GM12878 (cell line): ENCODE results near the gene GRIN2D. TPM values are rescaled to one million over a fixed set of nuclear protein-coding genes. Genes with fewer than 3 reads are reported as not detected.

Experiments
- ATAC-seq: fragments of 200-7000 bp; cut with Tn5 transposase; 3 replicates; pipeline ENCODE4 v1.9.1; 2020; ENCODE audit warnings: mild to moderate bottlenecking, moderate library complexity
- BruUV-seq: library from RNA; stranded (reverse); fragments of 400-500 nt; replicated peaks from 2 replicates; lab custom pipeline; 2021; lab: Mats Ljungman, UMichigan
- CTCF ChIA-PET: fragments of 300-600 bp; sonication (Branson Sonifier 250); formaldehyde crosslinking; extraction: SDS; loops from one replicate; lab custom pipeline; 2021; ENCODE audit warnings: inconsistent platforms; lab: Yijun Ruan, JAX
- POLR2A ChIA-PET: fragments of 350-600 bp; formaldehyde crosslinking; extraction: SDS; loops from one replicate; lab custom pipeline; 2021; ENCODE audit warnings: inconsistent platforms; lab: Charles Lee
- RAD21 ChIA-PET: fragments of 300-600 bp; sonication (Branson Sonifier 250); formaldehyde crosslinking; loops from one replicate; lab custom pipeline; 2023; ENCODE audit warnings: antibody characterized with exemption; ENCODE audit not compliant: unreplicated experiment; lab: Charles Lee
- SMC1A ChIA-PET: fragments of 300-600 bp; sonication (Branson Sonifier 250); formaldehyde crosslinking; loops from one replicate; lab custom pipeline; 2023; ENCODE audit not compliant: unreplicated experiment, uncharacterized antibody; lab: Charles Lee
- DNase-seq: peaks from one replicate; pipeline ENCODE4 v3.0.0-alpha.2; 2011; ENCODE audit warnings: low read depth, low spot score
- FAIRE-seq: peaks from 3 replicates; lab custom pipeline; 2011; peaks lifted over from hg19 to GRCh38; lab: Jason Lieb, UNC
- H2AFZ ChIP-seq: 2 replicates; pipeline ENCODE4 v1.6.0; 2011; ENCODE audit warnings: low read depth, low read length, control low read depth; ENCODE audit not compliant: control insufficient read depth
- H3K27ac ChIP-seq: 2 replicates; pipeline ENCODE4 v1.5.1; 2011; ENCODE audit warnings: control low read depth; ENCODE audit not compliant: control insufficient read depth, insufficient read depth
- H3K27me3 ChIP-seq, 2 experiments: replicated peaks in 1 of 2; 2 replicates each; pipeline versions ENCODE4 v1.6.0 to v1.6.1; 2011; ENCODE audit warnings: low read length in 1 of 2; ENCODE audit not compliant: control insufficient read depth in 2 of 2, insufficient read depth in 2 of 2
- H3K36me3 ChIP-seq, 2 experiments: 2 replicates each; pipeline ENCODE4 v1.5.1; 2011; ENCODE audit warnings: low read length in 1 of 2; ENCODE audit not compliant: control insufficient read depth in 2 of 2, insufficient read depth in 2 of 2
- H3K4me1 ChIP-seq: 2 replicates; pipeline ENCODE4 v1.6.1; 2011; ENCODE audit warnings: mild to moderate bottlenecking, low read length, moderate library complexity, mixed read lengths; ENCODE audit not compliant: control insufficient read depth, insufficient read depth
- H3K4me2 ChIP-seq: 2 replicates; pipeline ENCODE4 v1.6.0; 2011; ENCODE audit warnings: control low read depth; ENCODE audit not compliant: control insufficient read depth, insufficient read depth
- H3K4me3 ChIP-seq: fragments of 200-600 bp; sonication (generic); 2 replicates; pipeline ENCODE4 v1.5.1; 2016
- H3K79me2 ChIP-seq: 2 replicates; pipeline ENCODE4 v1.6.0; 2011; ENCODE audit warnings: low read length; ENCODE audit not compliant: control insufficient read depth, insufficient read depth
- H3K9ac ChIP-seq: 2 replicates; pipeline ENCODE4 v1.8.0; 2011; ENCODE audit warnings: low read length, control low read depth, mixed read lengths; ENCODE audit not compliant: control insufficient read depth, insufficient read depth
- H3K9me3 ChIP-seq: replicated peaks from 3 replicates; pipeline ENCODE4 v1.5.1; 2011; ENCODE audit warnings: mild to moderate bottlenecking, low read length; ENCODE audit not compliant: control insufficient read depth, insufficient read depth
- H4K20me1 ChIP-seq: 2 replicates; pipeline ENCODE4 v1.6.0; 2011; ENCODE audit not compliant: control insufficient read depth, insufficient read depth
- BRCA1 ChIP-seq: IDR thresholded peaks from 2 replicates; pipeline ENCODE4 v1.6.1; 2011; ENCODE audit warnings: low read depth, low read length, improper control_type of control experiment
- CBFB ChIP-seq: IDR thresholded peaks from 2 replicates; pipeline ENCODE4 v1.6.1; 2016; ENCODE audit warnings: antibody characterized with exemption, low read depth
- CHD1 ChIP-seq: IDR thresholded peaks from 2 replicates; pipeline ENCODE4 v1.6.1; 2012; ENCODE audit warnings: low read depth, low read length, improper control_type of control experiment
- GABPA ChIP-seq: IDR thresholded peaks from 2 replicates; pipeline ENCODE4 v1.6.1; 2014; ENCODE audit warnings: antibody characterized with exemption, low read depth, mild to moderate bottlenecking, inconsistent platforms
- GATAD2B ChIP-seq: fragments of 450-650 bp; conservative IDR thresholded peaks from 2 replicates; pipeline ENCODE4 v1.6.1; 2017; ENCODE audit warnings: low read depth, mild to moderate bottlenecking, moderate library complexity
- IRF4 ChIP-seq: IDR thresholded peaks from 2 replicates; pipeline ENCODE4 v1.6.1; 2011; ENCODE audit warnings: low read depth, low read length
- JUND ChIP-seq: IDR thresholded peaks from 2 replicates; pipeline ENCODE4 v1.6.1; 2012; ENCODE audit warnings: low read depth, mild to moderate bottlenecking, low read length, improper control_type of control experiment, moderate library complexity
- PAX8 ChIP-seq: fragments of 450-650 bp; IDR thresholded peaks from 2 replicates; pipeline ENCODE4 v1.6.1; 2017; ENCODE audit warnings: mild to moderate bottlenecking, moderate library complexity
- RCOR1 ChIP-seq: conservative IDR thresholded peaks from 2 replicates; pipeline ENCODE4 v1.6.1; 2012; ENCODE audit warnings: low read depth, low read length, improper control_type of control experiment
- STAT1 ChIP-seq: fragments of 450-650 bp; conservative IDR thresholded peaks from 2 replicates; pipeline ENCODE4 v1.6.1; 2014; ENCODE audit warnings: antibody characterized with exemption, mild to moderate bottlenecking
- SUZ12 ChIP-seq: fragments of 200-600 bp; sonication (generic); IDR thresholded peaks from one replicate; pipeline ENCODE4 v1.6.1; 2018; ENCODE audit warnings: antibody characterized with exemption, mild to moderate bottlenecking; ENCODE audit not compliant: unreplicated experiment
- TCF12 ChIP-seq: IDR thresholded peaks from 2 replicates; pipeline ENCODE4 v1.6.1; 2011; ENCODE audit warnings: low read depth, mild to moderate bottlenecking, low read length
- YY1 ChIP-seq: IDR thresholded peaks from 2 replicates; pipeline ENCODE4 v1.6.1; 2011; ENCODE audit warnings: low read depth, mild to moderate bottlenecking, low read length
- ZNF592 ChIP-seq: fragments of 450-650 bp; IDR thresholded peaks from 2 replicates; pipeline ENCODE4 v1.6.1; 2017; ENCODE audit warnings: mild to moderate bottlenecking, moderate library complexity
- whole genome bisulfite sequencing: methylation state at CpG from one replicate; pipeline ENCODE4 v1.1.6; 2016; ENCODE audit warnings: low lambda C conversion rate; ENCODE audit not compliant: insufficient replicate concordance, insufficient coverage; ENCODE audit errors: missing lambda C conversion rate; 5-methylcytosine and 5-hydroxymethylcytosine counted together
- in situ Hi-C: fragments of 300-500 bp; cut with MboI; formaldehyde crosslinking; loops from 9 replicates; pipeline ENCODE4 v1.14.3; 2018; ENCODE audit warnings: mixed read lengths
- intact Hi-C: fragments of 100-400 bp; cut with micrococcal nuclease; formaldehyde crosslinking; loops from one replicate; pipeline ENCODE4 v1.14.2; 2022; ENCODE audit not compliant: unreplicated experiment
- polyA plus RNA-seq, 11 experiments: library from polyadenylated mRNA; depleted of rRNA in 4 of 11; unstranded in 6 of 11; stranded (reverse) in 5 of 11; fragments of >200 nt; fragmentation: Nextera tagmentation in 4 of 11; fragmentation: Illumina TruSeq in 1 of 11; extraction: Ambion mirVana in 4 of 11; extraction: Trizol in 1 of 11; gene quantifications; 1 replicate in 1 of 11; 2 replicates in 10 of 11; pipeline versions ENCODE4 v1.2.1 to v1.2.3, GENCODE V29; 2011 to 2016; ENCODE audit warnings: inconsistent platforms in 2 of 11, missing spikeins in 2 of 11, low read depth in 1 of 11
- total RNA-seq, 4 experiments: library from RNA; depleted of rRNA in 3 of 4; stranded (reverse); fragments of >200 nt in 3 of 4; fragmentation: Illumina TruSeq in 1 of 4; extraction: Trizol in 1 of 4; gene quantifications; 2 replicates each; pipeline versions ENCODE4 v1.2.1 to v1.2.3, GENCODE V29; 2013 to 2021

The GRIN2D gene
- total and polyA plus RNA-seq, 10 of the 15 experiments (the other 5 are each of a cell fraction or from before 2014, with no cell fraction given), result 0.03 to 0.38 (median 0.04) TPM; not detected in 3

- H4K20me1 ChIP-seq, result no peaks in the 10 kb centered on the region
- H3K9me3 ChIP-seq, result no peaks in the 10 kb centered on the region
- ATAC-seq (no peak), FAIRE-seq (no peak)
- in situ Hi-C loops, result no loop called here
- H3K27ac ChIP-seq, result no peak overlapping the region
- POLR2A ChIA-PET, result interaction anchor here (0.6 to 1.1 kb wide), 2 partner anchors 22 to 43 kb away, joined by 3 read pairs; partner anchors contain the start of gene KDELR1
- H3K79me2 ChIP-seq, result no peaks in the 10 kb centered on the region
- 62% methylated on average over 4 of the region's 14 CpGs for WGBS
- no peak overlapping the region for H3K4me2 ChIP-seq
- H3K36me3 ChIP-seq, result no peaks in the 10 kb centered on the region
- CTCF ChIA-PET, result no interaction called here
- RAD21 ChIA-PET, result no interaction called here
- no peak overlapping the region for H2AFZ ChIP-seq
- no peak for TF ChIP-seq ZNF592
- no peak for TF ChIP-seq YY1
- no peak for TF ChIP-seq GATAD2B
- TF ChIP-seq TCF12, result no peak
- no peak for TF ChIP-seq SUZ12
- TF ChIP-seq BRCA1, result no peak
- no peak for TF ChIP-seq JUND
- no peak for TF ChIP-seq RCOR1
- TF ChIP-seq IRF4, result no peak
- no peak for TF ChIP-seq CHD1
- no peak for TF ChIP-seq GABPA
- TF ChIP-seq STAT1, result no peak
- no peak for TF ChIP-seq PAX8
- TF ChIP-seq CBFB, result no peak
- TF ChIP-seq, all 136 proteins: peak for 0
- Histone ChIP-seq H3K4me3 (no peak overlapping the region), H3K27me3 (no peaks in the 10 kb centered on the region), H3K4me1 (peaks cover 6% of the 10 kb centered on the region; the same call in 1 of the 2 replicates), H3K9ac (no peak overlapping the region)
- DNase-seq, result no peak
- SMC1A ChIA-PET, result no interaction called here
- intact Hi-C loops, result no loop called here
- no TSS peak for BruUV-seq
Observed at GRCh38 chr19:48368936-48369335, 24.5 kb upstream of the GRIN2D start.
